ENCODE data around the gene PHF14.

DNA sequence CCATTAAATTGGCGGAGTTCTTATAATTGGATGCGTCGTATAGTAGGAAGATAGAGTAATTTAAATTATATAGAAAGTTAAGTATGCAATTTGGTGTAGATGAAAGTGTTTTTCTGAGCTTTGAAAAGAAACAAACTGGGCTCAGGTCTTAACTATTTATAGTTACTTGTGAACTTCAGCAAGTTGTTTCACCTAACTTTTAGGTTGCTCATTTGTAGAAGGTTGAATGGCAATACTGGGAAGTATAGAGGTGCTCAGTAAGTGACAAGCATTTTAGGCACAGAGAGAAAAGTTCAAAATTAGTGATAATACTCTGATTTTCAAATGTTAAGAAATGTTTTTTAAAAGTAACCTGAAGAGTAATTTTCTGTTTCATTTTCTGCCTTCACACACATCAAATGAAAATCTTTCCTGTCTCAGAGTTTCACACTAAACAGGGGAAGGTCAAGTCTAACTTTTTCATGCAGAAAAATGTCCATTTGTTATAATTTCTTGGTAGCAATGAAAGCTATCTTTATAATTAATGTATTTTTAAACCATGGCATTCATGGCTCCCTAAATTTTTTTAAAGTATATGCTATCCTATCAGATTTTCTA is 146.5 kb downstream of the PHF14 start:
- TF ChIP-seq, protein P1, sequence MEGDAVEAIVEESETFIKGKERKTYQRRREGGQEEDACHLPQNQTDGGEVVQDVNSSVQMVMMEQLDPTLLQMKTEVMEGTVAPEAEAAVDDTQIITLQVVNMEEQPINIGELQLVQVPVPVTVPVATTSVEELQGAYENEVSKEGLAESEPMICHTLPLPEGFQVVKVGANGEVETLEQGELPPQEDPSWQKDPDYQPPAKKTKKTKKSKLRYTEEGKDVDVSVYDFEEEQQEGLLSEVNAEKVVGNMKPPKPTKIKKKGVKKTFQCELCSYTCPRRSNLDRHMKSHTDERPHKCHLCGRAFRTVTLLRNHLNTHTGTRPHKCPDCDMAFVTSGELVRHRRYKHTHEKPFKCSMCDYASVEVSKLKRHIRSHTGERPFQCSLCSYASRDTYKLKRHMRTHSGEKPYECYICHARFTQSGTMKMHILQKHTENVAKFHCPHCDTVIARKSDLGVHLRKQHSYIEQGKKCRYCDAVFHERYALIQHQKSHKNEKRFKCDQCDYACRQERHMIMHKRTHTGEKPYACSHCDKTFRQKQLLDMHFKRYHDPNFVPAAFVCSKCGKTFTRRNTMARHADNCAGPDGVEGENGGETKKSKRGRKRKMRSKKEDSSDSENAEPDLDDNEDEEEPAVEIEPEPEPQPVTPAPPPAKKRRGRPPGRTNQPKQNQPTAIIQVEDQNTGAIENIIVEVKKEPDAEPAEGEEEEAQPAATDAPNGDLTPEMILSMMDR (IDR thresholded peaks at IDR 0.05), result no peak
- TF ChIP-seq POLR2AphosphoS5 (IDR thresholded peaks at IDR 0.05), result no peak
